ENCODE measurements around the gene HYAL3.

Gene HYAL3

GRCh38 chr3:50256978-50257890 is 42.0 kb downstream of the HYAL3 start:
- peak; percentile 72 for TF ChIP-seq CTCF (IDR thresholded peaks at IDR 0.05; ENCODE audit: low read depth, low read length, missing control alignments)
- in situ Hi-C loops (cut with HindIII; ENCODE audit: low sequenced_read_pairs), result no loop called here
- H3K4me3 ChIP-seq (ENCODE audit: low read depth, low read length), result no peak overlapping the region
- DNase-seq (ENCODE audit: low read depth), result no peak

GRCh38 chr3:50255251-50255615 is 44.0 kb downstream of the HYAL3 start:
- H3K4me3 ChIP-seq (ENCODE audit: low read depth, low read length), result no peak overlapping the region
- DNase-seq (ENCODE audit: low read depth), result no peak
- TF ChIP-seq CTCF (IDR thresholded peaks at IDR 0.05; ENCODE audit: low read depth, low read length, missing control alignments), result no peak
- in situ Hi-C loops (cut with HindIII; ENCODE audit: low sequenced_read_pairs), result no loop called here

- no peak for DNase-seq (ENCODE audit: low read depth)
- in situ Hi-C loops (cut with HindIII; ENCODE audit: low sequenced_read_pairs), result no loop called here
- no peak overlapping the region for H3K4me3 ChIP-seq (ENCODE audit: low read depth, low read length)
- TF ChIP-seq CTCF (IDR thresholded peaks at IDR 0.05; ENCODE audit: low read depth, low read length, missing control alignments), result no peak
Observed at GRCh38 chr3:50254577-50255250, 44.5 kb downstream of the HYAL3 start.

GRCh38 chr3:50251220-50251619 is 48.0 kb downstream of the HYAL3 start:
- DNase-seq (ENCODE audit: low read depth), result no peak
- in situ Hi-C loops (cut with HindIII; ENCODE audit: low sequenced_read_pairs), result no loop called here
- H3K4me3 ChIP-seq (ENCODE audit: low read depth, low read length), result no peak overlapping the region
- TF ChIP-seq CTCF (IDR thresholded peaks at IDR 0.05; ENCODE audit: low read depth, low read length, missing control alignments), result no peak

- in situ Hi-C loops (cut with HindIII; ENCODE audit: low sequenced_read_pairs), result no loop called here
- no peak for DNase-seq (ENCODE audit: low read depth)
- H3K4me3 ChIP-seq (ENCODE audit: low read depth, low read length), result no peak overlapping the region
- no peak for TF ChIP-seq CTCF (IDR thresholded peaks at IDR 0.05; ENCODE audit: low read depth, low read length, missing control alignments)
Observed at GRCh38 chr3:50250514-50250913, 48.7 kb downstream of the HYAL3 start.

- no peak for TF ChIP-seq CTCF (IDR thresholded peaks at IDR 0.05; ENCODE audit: low read depth, low read length, missing control alignments)
- in situ Hi-C loops (cut with HindIII; ENCODE audit: low sequenced_read_pairs), result no loop called here
- no peak for DNase-seq (ENCODE audit: low read depth)
- no peak overlapping the region for H3K4me3 ChIP-seq (ENCODE audit: low read depth, low read length)
Observed at GRCh38 chr3:50249457-50249856, 49.7 kb downstream of the HYAL3 start.

All from astrocyte of the cerebellum (primary cell).